Osteocyte (in vitro differentiated cells): ENCODE data around the gene PRKAA1. TPM values are rescaled to one million over a fixed set of nuclear protein-coding genes. Genes with fewer than 3 reads are reported as not detected.
A peak's percentile ranks its signal among the peaks of the same experiment; 100 is the strongest.

Experiments
- DNase-seq: peaks from one replicate; pipeline ENCODE4 v3.0.0; 2021; ENCODE audit warnings: mixed read lengths; ENCODE audit not compliant: unreplicated experiment; ENCODE audit errors: extremely low spot score
- H3K27ac Mint-ChIP-seq: one replicate; pipeline ENCODE4 v1.8.0; 2021; ENCODE audit warnings: mild to moderate bottlenecking, mixed read lengths; ENCODE audit not compliant: unreplicated experiment
- H3K27me3 Mint-ChIP-seq: one replicate; pipeline ENCODE4 v1.8.0; 2021; ENCODE audit warnings: mixed read lengths; ENCODE audit not compliant: unreplicated experiment
- H3K36me3 Mint-ChIP-seq: one replicate; pipeline ENCODE4 v1.8.0; 2021; ENCODE audit warnings: mixed read lengths; ENCODE audit not compliant: unreplicated experiment
- H3K4me1 Mint-ChIP-seq: one replicate; pipeline ENCODE4 v1.8.0; 2021; ENCODE audit warnings: mixed read lengths; ENCODE audit not compliant: unreplicated experiment
- H3K4me3 Mint-ChIP-seq: one replicate; pipeline ENCODE4 v1.8.0; 2021; ENCODE audit warnings: mild to moderate bottlenecking, moderate library complexity, mixed read lengths; ENCODE audit not compliant: unreplicated experiment
- H3K9me3 Mint-ChIP-seq: one replicate; pipeline ENCODE4 v1.8.0; 2021; ENCODE audit warnings: mixed read lengths; ENCODE audit not compliant: unreplicated experiment
- CTCF ChIP-seq: fragments of 200-600 bp; sonication (generic); IDR thresholded peaks from 2 replicates; pipeline ENCODE4 v1.5.0; 2021; ENCODE audit warnings: antibody characterized with exemption, mild to moderate bottlenecking, moderate library complexity
- total RNA-seq: library from RNA; stranded (reverse); gene quantifications from 2 replicates; pipeline ENCODE4 v1.2.1, GENCODE V29; 2021

PRKAA1 gene
- total RNA-seq, 1 donor from 2014 or later = 91.1 TPM

- peaks cover 9% of the 10 kb centered on the region for H3K4me1 Mint-ChIP-seq
- H3K36me3 Mint-ChIP-seq = no peaks in the 10 kb centered on the region
- H3K9me3 Mint-ChIP-seq = no peaks in the 10 kb centered on the region
- H3K27ac Mint-ChIP-seq = peak within 1 kb of the TSS; percentile 54
- TF ChIP-seq CTCF = no peak
- H3K27me3 Mint-ChIP-seq = peaks cover 36% of the 10 kb centered on the region
- H3K4me3 Mint-ChIP-seq = peak within 1 kb of the TSS; percentile 42
- DNase-seq = no peak
Measured at GRCh38 chr5:40841068-40841805, 43.1 kb upstream of the PRKAA1 start, which contains the start of gene CARD6. TSS of gene CARD6 (plus strand) at chr5:40841367. CDS start at chr5:40841383, 16 bp downstream.

GRCh38 chr5:40838086-40838485, 39.9 kb upstream of the PRKAA1 start:
- Mint-ChIP-seq H3K9me3 (no peaks in the 10 kb centered on the region), H3K27me3 (peaks cover 22% of the 10 kb centered on the region), H3K27ac (no peak overlapping the region), H3K4me3 (no peak overlapping the region), H3K36me3 (peaks cover 12% of the 10 kb centered on the region), H3K4me1 (peaks cover 32% of the 10 kb centered on the region)
- no peak for TF ChIP-seq CTCF
- no peak for DNase-seq

GRCh38 chr5:40834849-40835787, 36.9 kb upstream of the PRKAA1 start, which contains the start of gene RPL37:
TSS of gene RPL37 (minus strand) at chr5:40835222. CDS start at chr5:40835185, 37 bp downstream.
- Mint-ChIP-seq H3K36me3 (peaks cover 30% of the 10 kb centered on the region), H3K4me3 (peak within 1 kb of the TSS; percentile 98), H3K4me1 (peaks cover 37% of the 10 kb centered on the region), H3K27me3 (peaks cover 2% of the 10 kb centered on the region), H3K27ac (peak within 1 kb of the TSS; percentile 98), H3K9me3 (no peaks in the 10 kb centered on the region)
- peak; percentile 97 for DNase-seq
- no peak for TF ChIP-seq CTCF

- no peak for TF ChIP-seq CTCF
- H3K27me3 Mint-ChIP-seq = peaks cover 2% of the 10 kb centered on the region
- H3K27ac Mint-ChIP-seq = peak overlapping the region; percentile 98
- H3K9me3 Mint-ChIP-seq = no peaks in the 10 kb centered on the region
- peak overlapping the region; percentile 98 for H3K4me3 Mint-ChIP-seq
- no peak for DNase-seq
- H3K36me3 Mint-ChIP-seq = peaks cover 35% of the 10 kb centered on the region
- peaks cover 37% of the 10 kb centered on the region for H3K4me1 Mint-ChIP-seq
Measured at GRCh38 chr5:40834391-40834848, 36.2 kb upstream of the PRKAA1 start.
